Glomerular endothelial cell (primary cell): Measurements from ENCODE around the gene EDN2. TPM values are rescaled to one million over a fixed set of nuclear protein-coding genes. Genes with fewer than 3 reads are reported as not detected.

Experiments used
- total RNA-seq: library from RNA; depleted of rRNA; stranded (reverse); fragments of >200 nt; gene quantifications from 2 replicates; pipeline ENCODE4 v1.2.3, GENCODE V29; 2015

The EDN2 gene
- total RNA-seq, 1 donor from 2014 or later = 0.53 TPM

Other genes with a start within 250 kb of the EDN2 start
- gene SCMH1, start 242.4 kb downstream of the EDN2 start, total RNA-seq = 13.8 and 22.5 TPM in 2 replicates
- gene FOXO6, start 123.2 kb downstream of the EDN2 start, total RNA-seq = not detected in 2 replicates